Gastroesophageal sphincter (tissue), 4 donors: ENCODE data around the gene TEX2. TPM values are rescaled to one million over a fixed set of nuclear protein-coding genes. Genes with fewer than 3 reads are reported as not detected.

ENCODE experiments used
- ATAC-seq: fragments of 150-250 bp; one replicate; pipeline ENCODE4 v1.9.1; 2016; ENCODE audit warnings: mild to moderate bottlenecking, moderate library complexity
- H3K27ac ChIP-seq, 4 donors: fragments of 200-600 bp; sonication (generic) in 3 of 4; 1 replicate in 3 of 4; 2 replicates in 1 of 4; pipeline ENCODE4 v1.5.1; 2016 to 2019
- H3K27me3 ChIP-seq: fragments of 200-600 bp; sonication (generic); one replicate; pipeline ENCODE4 v1.5.1; 2019
- H3K36me3 ChIP-seq, 2 donors: fragments of 200-600 bp; sonication (generic); one replicate each; pipeline ENCODE4 v1.5.1; 2019; ENCODE audit warnings: control low read depth in 1 of 2
- H3K4me1 ChIP-seq, 3 donors: fragments of 200-600 bp; sonication (generic); 1 replicate in 2 of 3; 2 replicates in 1 of 3; pipeline ENCODE4 v1.5.1; 2016 to 2019; ENCODE audit warnings: control low read depth in 2 of 3
- H3K4me3 ChIP-seq, 2 donors: fragments of 200-600 bp; sonication (generic); one replicate each; pipeline ENCODE4 v1.5.1; 2019; ENCODE audit warnings: mild to moderate bottlenecking in 1 of 2, moderate library complexity in 1 of 2
- H3K9me3 ChIP-seq, 3 donors: fragments of 200-600 bp; sonication (generic); one replicate each; pipeline ENCODE4 v1.5.1; 2017 to 2019; ENCODE audit warnings: control low read depth in 2 of 3
- CTCF ChIP-seq, 4 experiments: fragments of 200-600 bp in 2 of 4; fragments of 450-650 bp in 2 of 4; sonication (generic) in 1 of 4; IDR thresholded peaks; one replicate each; pipeline ENCODE4 v1.5.1; 2017 to 2019; ENCODE audit warnings: antibody characterized with exemption in 4 of 4, mild to moderate bottlenecking in 2 of 4, moderate library complexity in 2 of 4
- EP300 ChIP-seq: sonication (generic); formaldehyde crosslinking; IDR thresholded peaks from one replicate; pipeline ENCODE4 v1.6.1; 2017; ENCODE audit warnings: antibody characterized with exemption, mild to moderate bottlenecking
- POLR2A ChIP-seq, 2 donors: fragments of 450-650 bp; IDR thresholded peaks; one replicate each; pipeline ENCODE4 v1.6.1; 2017; ENCODE audit warnings: antibody characterized with exemption in 2 of 2, mild to moderate bottlenecking in 2 of 2, moderate library complexity in 1 of 2
- POLR2AphosphoS5 ChIP-seq: sonication (generic); formaldehyde crosslinking; IDR thresholded peaks from one replicate; pipeline ENCODE4 v1.6.1; 2017; ENCODE audit warnings: antibody characterized with exemption
- WGBS, 2 donors: methylation state at CpG; one replicate each; pipeline ENCODE4 v1.1.5; 2018; ENCODE audit warnings: low coverage in 1 of 2; 5-methylcytosine and 5-hydroxymethylcytosine counted together
- total RNA-seq, 4 donors: library from RNA; depleted of rRNA; stranded (reverse); fragments of >200 nt; gene quantifications; one replicate each; pipeline ENCODE4 v1.1.0, GENCODE V29; 2016

The TEX2 gene
- total RNA-seq, 4 donors from 2014 or later, result 37.8 to 60.9 (median 47.0) TPM

- 95 to 97% methylated on average over 4 to 5 of the region's 6 CpGs for WGBS, 2 donors
- Histone ChIP-seq H3K9me3 (no peaks in the 10 kb centered on the region), H3K4me3 (no peak overlapping the region), H3K27me3 (no peaks in the 10 kb centered on the region), H3K4me1 (peaks cover 0 to 28% (median 3%) of the 10 kb centered on the region in 3 donors), H3K36me3 (no peaks in the 10 kb centered on the region), H3K27ac (no peak overlapping the region)
- ATAC-seq, result no peak
- TF ChIP-seq POLR2AphosphoS5 (no peak), CTCF (IDR thresholded peaks at IDR 0.05) (no peak), POLR2A (IDR thresholded peaks at IDR 0.05) (no peak), EP300 (no peak)
These were observed 7.3 kb downstream of the TEX2 start for GRCh38 chr17:64255764-64256163.

- TF ChIP-seq POLR2AphosphoS5 (no peak), POLR2A (IDR thresholded peaks at IDR 0.05) (no peak), EP300 (no peak), CTCF (IDR thresholded peaks at IDR 0.05) (no peak)
- H3K9me3 ChIP-seq, result no peaks in the 10 kb centered on the region
- H3K27ac ChIP-seq, result no peak overlapping the region
- H3K36me3 ChIP-seq, result no peaks in the 10 kb centered on the region
- no peaks in the 10 kb centered on the region for H3K27me3 ChIP-seq
- WGBS, 2 donors, result 100% methylated on average over 2 of the region's 2 CpGs
- peaks cover 0 to 25% (median 3%) of the 10 kb centered on the region in 3 donors for H3K4me1 ChIP-seq
- ATAC-seq, result no peak
- H3K4me3 ChIP-seq, result no peak overlapping the region
These were observed 8.3 kb downstream of the TEX2 start for GRCh38 chr17:64254755-64255154.

- WGBS, 2 donors, result 80 to 83% methylated on average over 5 of the region's 5 CpGs
- Histone ChIP-seq H3K27ac (no peak overlapping the region), H3K27me3 (no peaks in the 10 kb centered on the region), H3K4me1 (peaks cover 0 to 32% (median 3%) of the 10 kb centered on the region in 3 donors), H3K4me3 (no peak overlapping the region), H3K36me3 (no peaks in the 10 kb centered on the region), H3K9me3 (no peaks in the 10 kb centered on the region)
- TF ChIP-seq POLR2AphosphoS5, result no peak
- no peak for TF ChIP-seq EP300
- no peak for TF ChIP-seq CTCF (IDR thresholded peaks at IDR 0.05)
- no peak for TF ChIP-seq POLR2A (IDR thresholded peaks at IDR 0.05)
- ATAC-seq, result no peak
These were observed 9.6 kb downstream of the TEX2 start for GRCh38 chr17:64253470-64253869.

- no peak for ATAC-seq
- Histone ChIP-seq H3K36me3 (no peaks in the 10 kb centered on the region), H3K4me1 (peaks cover 0 to 32% (median 3%) of the 10 kb centered on the region in 3 donors), H3K9me3 (no peaks in the 10 kb centered on the region), H3K4me3 (no peak overlapping the region), H3K27me3 (no peaks in the 10 kb centered on the region), H3K27ac (no peak overlapping the region)
- WGBS, 2 donors, result 78 to 100% methylated on average over 1 of the region's 1 CpG
- TF ChIP-seq POLR2AphosphoS5, result no peak
- TF ChIP-seq POLR2A (IDR thresholded peaks at IDR 0.05), result no peak
- no peak for TF ChIP-seq EP300
- no peak for TF ChIP-seq CTCF (IDR thresholded peaks at IDR 0.05)
These were observed 10.2 kb downstream of the TEX2 start for GRCh38 chr17:64252831-64253230.

- H3K27ac ChIP-seq, result no peak overlapping the region
- WGBS, 2 donors, result 70 to 100% methylated on average over 3 to 4 of the region's 4 CpGs
- no peak for ATAC-seq
These were observed 12.7 kb downstream of the TEX2 start for GRCh38 chr17:64250233-64250835.

More at GRCh38 chr17:64250233-64250835, 12.7 kb downstream of the TEX2 start:
- Histone ChIP-seq H3K36me3 (no peaks in the 10 kb centered on the region), H3K27me3 (no peaks in the 10 kb centered on the region), H3K4me1 (peaks cover 0 to 15% (median 0%) of the 10 kb centered on the region in 3 donors), H3K9me3 (no peaks in the 10 kb centered on the region), H3K4me3 (no peak overlapping the region)
- TF ChIP-seq POLR2A (IDR thresholded peaks at IDR 0.05) (no peak), POLR2AphosphoS5 (no peak)
